ENCODE data around the gene FYB1. TPM values are rescaled to one million over a fixed set of nuclear protein-coding genes. Genes with fewer than 3 reads are reported as not detected.

FYB1 gene
- total RNA-seq, 2 donors from 2014 or later = 10.1 to 26.0 TPM

DNA sequence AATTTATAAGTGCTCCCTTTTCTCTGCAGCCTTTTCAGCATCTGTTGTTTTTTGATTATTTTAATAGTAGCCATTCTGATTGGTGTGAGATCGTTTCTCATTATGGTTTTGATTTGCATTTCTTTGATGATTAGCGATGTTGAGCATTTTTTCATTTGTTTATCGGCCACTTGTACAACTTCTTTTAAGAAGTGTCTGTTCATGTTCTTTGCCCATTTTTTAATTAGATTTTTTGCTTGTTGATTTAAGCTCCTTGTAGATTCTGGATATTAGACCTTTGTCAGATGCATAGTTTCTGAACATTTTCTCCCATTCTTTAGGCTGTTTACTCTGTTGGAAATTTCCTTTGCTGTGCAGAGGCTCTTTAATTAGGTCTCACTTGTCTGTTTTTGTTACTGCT, 46.3 kb downstream of the FYB1 start:
- intact Hi-C loops (cut with DNase I) = no loop called here
- no peak for DNase-seq (ENCODE audit: low spot score)

DNA sequence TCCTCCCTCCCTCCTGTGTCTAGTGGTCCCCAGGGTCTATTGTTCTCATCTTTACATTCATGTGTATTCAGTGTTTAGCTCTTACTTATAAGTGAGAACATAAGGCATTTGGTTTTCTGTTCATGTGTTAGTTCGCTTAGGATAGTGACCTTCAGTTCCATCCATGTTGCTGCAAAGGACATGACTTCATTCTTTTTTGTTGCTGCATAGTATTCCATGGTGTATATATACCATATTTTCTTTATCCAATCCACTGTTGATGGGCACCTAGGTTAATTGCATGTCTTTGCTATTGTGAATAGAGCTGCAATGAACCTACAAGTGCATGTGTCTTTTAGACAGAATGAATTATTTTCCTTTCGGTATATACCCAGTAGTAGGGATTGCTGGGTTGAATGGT, 46.8 kb downstream of the FYB1 start:
- no peak for DNase-seq (ENCODE audit: low spot score)
- intact Hi-C loops (cut with DNase I) = no loop called here

DNA sequence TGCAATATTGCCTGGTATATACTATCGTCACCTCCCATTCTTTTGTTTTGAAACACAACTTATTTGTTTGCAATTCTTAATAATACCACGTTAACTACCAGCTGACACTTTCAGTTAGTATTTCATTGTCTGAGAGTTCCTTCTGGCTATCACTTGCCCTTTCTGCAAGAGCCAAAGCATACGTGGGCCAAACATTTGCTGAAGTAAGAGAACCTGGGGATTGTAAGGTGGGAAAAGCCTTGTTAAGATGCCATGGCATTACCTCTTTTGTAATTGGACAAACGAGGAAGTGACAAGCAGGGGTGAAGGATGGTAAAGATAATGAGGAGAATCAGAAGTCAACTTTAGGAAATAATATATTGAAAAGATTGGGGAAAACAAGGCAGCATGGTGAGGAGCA, 47.7 kb downstream of the FYB1 start:
- intact Hi-C loops (cut with DNase I) = no loop called here
- DNase-seq (ENCODE audit: low spot score) = no peak

DNA sequence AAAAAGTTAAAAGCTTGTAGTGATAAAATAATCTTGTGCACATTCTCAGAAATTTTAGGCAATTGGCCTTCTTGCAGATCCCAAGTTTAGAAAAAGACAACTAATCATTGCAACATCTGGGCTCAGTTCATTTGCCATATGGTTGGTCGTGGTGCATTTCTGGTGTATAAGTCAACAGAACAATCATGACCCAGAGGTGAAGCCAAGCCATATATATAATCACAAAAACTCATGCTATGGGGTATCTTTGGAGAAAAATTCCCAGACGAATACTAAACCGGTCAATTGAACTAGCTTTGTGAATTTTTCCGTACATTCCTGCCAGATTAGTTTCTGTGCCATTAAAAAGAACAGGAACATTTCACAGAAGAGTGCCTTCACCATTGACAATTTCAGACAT, 50.3 kb downstream of the FYB1 start:
- intact Hi-C loops (cut with DNase I) = no loop called here

DNA sequence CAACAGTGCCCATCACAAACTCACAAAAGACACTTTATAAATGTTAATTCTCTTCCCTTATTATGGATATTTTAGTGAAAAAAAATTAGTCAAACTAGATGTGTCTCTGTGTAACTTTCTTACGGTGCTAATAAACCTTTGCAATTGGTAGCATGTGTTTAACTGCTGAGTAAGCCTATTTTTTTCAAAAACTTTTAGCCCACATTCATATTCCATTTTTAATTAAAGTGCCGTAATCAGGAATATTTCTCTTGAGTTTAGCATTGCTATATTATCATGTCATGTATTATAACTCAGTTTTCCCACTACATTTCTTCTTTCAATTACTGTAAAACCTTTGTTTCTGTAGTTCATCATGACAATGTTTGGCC, 51.4 kb downstream of the FYB1 start:
- DNase-seq (ENCODE audit: low spot score) = no peak
- intact Hi-C loops (cut with DNase I) = no loop called here

More for the DNA sequence above, 50.3 kb downstream of the FYB1 start:
- DNase-seq (ENCODE audit: low spot score) = no peak

DNA sequence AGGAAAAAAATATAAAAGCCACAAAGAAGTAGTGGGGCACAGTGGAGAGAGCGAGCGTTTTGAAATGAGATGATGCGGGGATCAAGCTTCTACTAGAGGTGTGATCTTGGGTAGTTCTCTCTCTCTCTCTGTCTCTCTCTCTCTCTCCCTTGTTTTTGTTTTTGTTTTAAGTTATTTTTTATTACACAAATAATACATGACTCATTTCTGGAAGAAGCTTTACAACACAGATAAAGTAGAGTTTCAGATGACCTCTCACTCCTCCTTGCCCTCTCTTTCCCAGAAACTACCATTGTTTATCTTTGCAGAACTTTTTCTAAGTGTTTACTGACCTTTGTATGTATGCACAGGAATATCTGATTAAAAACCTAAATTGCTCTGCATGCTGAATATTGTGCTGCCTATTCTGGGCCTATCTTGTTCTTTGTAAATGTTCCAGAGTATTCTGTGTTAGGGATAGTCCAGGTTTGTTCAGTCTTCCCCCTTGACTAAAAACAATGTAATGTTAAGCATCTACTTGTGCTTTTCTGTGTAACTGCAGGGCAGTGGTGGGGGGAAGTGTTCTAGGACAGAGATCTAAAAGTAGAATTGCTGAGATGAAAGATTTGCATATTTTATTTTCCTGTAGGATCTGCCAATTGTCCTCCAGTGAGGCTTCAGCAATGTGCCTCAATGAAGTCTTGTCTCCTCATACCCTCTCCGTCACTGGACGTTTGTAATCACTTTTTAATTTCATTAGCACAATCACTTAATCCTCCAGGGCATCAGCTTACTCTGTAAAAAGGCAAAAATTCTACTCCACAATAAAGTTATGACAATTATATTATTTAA, 52.0 kb downstream of the FYB1 start:
- intact Hi-C loops (cut with DNase I) = no loop called here
- no peak for DNase-seq (ENCODE audit: low spot score)

DNA sequence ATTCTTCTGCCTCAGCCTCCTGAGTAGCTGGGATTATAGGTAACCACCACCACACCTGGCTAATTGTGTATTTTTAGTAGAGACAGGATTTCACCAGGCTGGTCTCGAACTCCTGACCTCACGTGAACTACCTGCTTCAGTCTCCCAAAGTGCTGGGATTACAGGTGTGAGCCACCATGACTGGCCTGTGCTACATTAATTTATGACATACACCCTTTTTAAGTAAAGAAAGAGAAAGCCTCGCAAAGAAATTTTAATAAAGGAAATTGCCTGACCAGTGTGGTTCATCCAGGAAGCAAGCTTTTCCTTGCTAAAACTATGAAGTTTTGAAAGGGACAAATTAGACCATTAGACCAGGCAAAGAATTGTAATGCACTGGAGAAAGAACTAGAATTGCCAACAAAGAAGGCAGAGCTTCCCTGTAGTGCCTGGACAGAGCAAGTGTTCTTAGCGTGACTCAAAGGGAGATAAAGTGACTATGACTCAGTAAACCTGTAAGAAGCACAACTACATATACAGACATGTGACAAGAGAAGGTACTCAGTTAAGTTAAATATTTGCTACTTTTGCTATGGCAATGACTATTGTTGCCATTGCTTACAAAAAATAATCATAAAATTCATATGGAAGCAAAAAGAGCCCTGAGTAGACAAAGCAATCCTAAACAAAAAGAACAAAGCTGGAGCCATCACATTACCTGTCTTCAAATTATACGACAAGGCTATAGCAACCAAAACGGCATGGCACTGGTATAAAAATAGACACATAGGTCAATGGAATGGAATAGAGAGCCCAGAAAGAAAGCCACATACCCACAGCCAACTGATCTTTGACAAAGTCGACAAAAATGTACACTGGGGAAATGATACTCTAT, 54.6 kb downstream of the FYB1 start:
- DNase-seq (ENCODE audit: low spot score) = no peak
- intact Hi-C loops (cut with DNase I) = no loop called here

DNA sequence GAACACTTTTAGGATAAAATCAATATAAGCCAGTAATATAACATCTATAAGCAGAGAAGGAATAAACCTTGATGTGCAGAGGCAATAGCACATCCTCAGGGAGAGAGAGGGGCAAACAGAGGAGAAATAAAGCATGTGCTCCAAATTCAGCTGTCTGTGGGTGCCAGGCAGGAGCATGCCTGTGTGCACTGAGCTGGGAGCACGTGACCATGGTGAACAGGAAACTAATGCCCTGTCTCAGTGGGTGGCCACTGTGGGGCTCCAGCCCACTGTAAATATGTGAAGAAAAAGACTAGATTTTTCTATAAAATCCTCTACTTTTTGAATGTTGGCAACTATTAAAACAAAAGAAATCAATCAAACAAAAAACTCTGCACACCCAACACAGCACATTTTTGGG, 55.3 kb downstream of the FYB1 start:
- DNase-seq (ENCODE audit: low spot score) = no peak
- intact Hi-C loops (cut with DNase I) = no loop called here

DNA sequence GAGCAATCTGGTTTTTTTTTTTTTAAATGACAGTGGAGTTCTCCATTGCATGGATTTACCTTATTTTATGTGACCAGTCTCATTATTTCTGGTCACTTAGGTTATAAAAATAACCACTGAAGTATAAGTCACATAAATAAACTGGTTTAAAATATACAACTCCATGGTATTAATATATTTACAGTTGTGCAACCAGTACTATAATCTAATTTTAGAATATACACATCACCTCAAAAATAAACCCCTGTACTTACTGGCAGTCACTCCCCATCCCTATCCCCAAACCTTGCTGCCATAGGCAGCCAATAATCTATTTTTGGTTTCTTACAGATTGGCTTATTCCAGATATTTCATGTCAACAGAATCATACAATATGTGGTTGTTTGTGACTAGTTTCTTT, 57.8 kb downstream of the FYB1 start:
- no peak for DNase-seq (ENCODE audit: low spot score)
- intact Hi-C loops (cut with DNase I) = no loop called here

DNA sequence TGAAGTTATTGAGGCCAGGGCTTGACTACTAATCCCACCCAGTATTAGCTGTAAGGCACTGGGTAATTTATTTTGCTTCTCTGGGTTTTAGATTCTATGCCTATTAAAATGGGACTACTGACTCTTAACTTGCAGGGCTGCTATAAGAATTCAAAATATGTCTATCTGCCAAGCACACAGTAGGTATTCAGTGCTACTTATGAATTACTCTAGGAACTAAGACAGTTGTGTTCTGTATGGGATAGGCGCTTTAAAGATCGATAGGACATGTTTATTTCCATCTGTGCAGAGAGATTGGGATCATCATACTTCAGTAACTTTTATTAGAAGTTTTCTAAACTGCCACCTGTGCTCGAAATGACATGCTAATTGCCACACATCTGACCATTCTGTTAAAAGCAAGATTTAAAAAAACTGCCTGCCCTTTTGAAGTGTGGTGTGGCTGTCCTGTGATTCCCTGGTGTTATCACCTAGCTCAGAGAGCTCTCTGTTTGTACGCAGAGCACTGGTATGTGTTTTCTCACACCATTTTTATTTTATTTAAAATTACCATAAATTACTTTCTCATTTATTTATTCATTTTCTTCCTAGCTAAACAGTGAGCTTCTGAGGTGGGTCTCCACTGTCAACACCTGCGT, 58.7 kb downstream of the FYB1 start:
- intact Hi-C loops (cut with DNase I) = no loop called here
- DNase-seq (ENCODE audit: low spot score) = no peak

DNA sequence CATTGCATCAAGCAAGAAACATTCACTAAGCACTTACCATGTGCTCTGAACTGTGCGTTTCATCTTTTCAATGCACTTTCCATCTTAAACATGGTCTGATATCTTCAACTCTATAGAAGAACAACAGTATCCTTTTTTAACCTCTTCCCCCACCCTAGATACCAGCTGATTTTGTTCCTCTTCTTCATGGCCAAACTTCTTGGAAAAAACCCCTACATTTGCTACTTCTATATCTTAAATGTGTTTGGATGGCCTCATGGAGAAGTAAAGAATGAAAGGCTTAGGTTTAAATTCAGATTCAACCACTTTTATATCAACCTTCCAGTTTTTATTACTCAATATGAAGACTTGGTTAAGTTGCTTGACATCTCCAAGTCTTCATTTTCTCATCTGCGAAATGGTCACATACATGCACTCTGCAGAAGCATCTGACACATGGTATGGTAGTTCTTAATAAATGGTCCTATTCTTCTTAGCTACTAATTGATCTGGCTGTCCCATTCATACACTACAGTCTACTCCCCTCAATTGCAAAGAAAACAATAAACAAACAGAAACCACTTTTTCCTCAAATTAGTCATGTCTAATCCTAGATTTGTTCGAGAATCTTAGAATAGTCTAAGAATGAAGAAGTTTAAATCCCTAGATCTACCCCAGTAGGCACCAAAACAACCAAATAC, 59.4 kb downstream of the FYB1 start:
- intact Hi-C loops (cut with DNase I) = no loop called here
- DNase-seq (ENCODE audit: low spot score) = no peak

DNA sequence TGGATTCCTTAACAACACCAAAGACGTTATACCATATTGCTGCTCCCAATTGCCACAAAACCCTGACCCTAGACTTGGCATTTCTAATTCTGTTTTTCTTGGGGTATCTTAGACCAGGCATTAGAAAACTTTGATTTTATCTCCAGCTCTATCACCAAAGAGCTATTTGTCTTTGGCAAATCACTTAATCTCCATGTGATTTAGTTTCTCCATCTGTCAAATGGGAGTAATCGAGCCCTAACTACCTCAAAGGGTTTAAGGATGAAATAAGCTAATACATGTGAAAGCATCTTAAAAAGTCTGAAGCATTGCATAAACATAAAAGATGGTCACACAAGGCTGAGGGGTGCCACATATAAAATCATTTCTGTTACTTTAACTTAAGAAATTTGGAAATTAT, 60.6 kb downstream of the FYB1 start:
- intact Hi-C loops (cut with DNase I) = no loop called here
- DNase-seq (ENCODE audit: low spot score) = no peak

DNA sequence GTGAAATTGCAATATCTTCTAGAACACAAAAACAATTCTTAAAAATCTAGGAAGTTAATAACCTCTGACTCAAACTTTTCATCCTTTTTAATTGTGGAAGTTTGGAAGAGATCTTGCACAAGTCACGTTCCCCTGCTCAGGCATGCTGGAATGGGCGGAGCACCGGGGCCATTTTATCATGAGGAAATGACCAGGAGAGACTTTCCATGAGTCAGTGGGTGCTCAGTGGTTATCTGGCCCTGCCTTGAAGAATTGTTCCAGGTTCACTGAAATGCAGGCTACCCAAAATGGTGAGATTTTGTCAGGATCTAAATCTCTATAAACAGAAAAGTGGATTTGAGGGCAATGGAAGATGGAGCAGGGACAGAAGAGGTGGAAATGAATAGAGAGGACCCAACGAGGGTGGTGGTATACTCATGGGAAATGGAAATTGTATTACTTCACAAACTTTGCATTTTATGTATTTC, 61.2 kb downstream of the FYB1 start:
- intact Hi-C loops (cut with DNase I) = no loop called here
- peak; percentile 82 for DNase-seq (ENCODE audit: low spot score)

DNA sequence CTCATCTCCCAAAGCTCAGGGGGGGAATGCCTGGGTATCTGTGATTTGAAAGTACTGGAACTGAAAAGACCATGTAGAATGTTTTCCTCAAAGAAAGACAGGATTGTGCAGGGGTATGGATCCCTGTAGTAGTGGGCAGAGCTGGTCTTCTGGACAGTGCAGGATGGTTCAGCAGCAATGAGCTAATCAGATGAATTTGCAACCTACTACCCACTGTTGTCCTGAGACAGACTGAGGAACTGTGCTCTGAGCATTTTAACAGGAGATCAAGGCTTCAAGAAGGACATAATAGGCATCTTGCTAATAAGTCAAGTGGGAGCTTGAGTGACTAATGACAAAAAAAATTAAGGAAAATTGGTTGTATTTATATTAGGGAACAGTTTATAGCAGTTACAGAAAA, 61.7 kb downstream of the FYB1 start:
- intact Hi-C loops (cut with DNase I) = no loop called here
- DNase-seq (ENCODE audit: low spot score) = no peak

DNA sequence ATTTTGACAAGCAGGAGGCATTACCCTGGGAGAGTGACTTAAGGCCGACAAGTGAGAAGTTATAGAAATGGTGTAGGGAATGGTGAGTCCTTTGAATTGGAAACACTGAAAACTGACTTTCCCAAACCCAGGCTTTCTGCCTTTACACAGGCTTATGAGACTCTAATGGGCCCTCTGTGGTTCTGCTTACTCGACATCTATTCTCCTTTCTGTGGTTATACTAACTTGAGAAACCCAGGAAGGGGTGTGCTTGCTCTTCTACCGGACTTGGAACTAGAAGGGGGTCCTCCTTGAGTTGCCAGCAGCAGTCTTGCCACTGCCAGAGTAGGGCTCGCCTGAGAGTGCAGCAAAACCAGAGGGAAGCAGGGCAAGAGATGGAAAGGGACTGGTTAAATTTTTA, 63.3 kb downstream of the FYB1 start:
- DNase-seq (ENCODE audit: low spot score) = no peak
- intact Hi-C loops (cut with DNase I) = no loop called here

DNA sequence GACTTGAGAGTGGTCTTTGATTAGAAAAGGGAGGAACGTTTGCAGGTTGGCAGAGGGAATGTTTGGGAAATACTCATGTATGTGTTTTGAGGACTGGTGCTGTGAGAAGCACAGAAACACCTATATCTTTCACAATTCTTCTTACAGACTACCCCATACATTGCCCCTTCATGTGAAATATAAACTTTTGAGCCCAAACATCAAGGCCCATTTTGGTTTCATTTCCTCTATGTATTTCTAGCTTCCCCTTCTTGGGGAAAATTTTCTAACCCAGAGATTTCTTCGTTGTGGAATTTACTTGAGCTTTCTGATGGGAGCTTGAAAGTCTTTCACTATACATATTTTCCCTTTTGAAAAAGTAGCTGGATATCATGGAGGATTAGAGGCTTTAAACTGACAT, 67.6 kb downstream of the FYB1 start:
- DNase-seq (ENCODE audit: low spot score) = no peak
- intact Hi-C loops (cut with DNase I) = no loop called here

DNA sequence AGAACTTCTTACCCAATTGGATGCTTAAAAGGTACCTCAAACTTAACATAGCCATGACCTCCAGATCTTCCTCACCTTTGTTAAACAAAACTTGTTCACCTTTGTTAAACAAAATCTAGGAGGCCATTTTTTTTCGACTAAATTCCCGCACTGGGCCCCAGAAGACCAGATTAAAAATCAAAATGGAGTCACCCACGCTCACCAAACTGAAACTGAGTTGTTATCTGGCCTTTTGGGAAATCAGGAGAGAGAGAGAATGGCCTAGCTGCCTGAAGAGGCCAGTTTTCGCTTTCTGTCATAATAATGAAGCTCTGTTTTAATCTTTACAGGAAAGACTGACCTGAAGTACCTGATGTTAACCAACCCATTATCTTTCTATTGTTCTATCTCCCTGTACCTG, 69.4 kb downstream of the FYB1 start:
- DNase-seq (ENCODE audit: low spot score) = no peak
- intact Hi-C loops (cut with DNase I) = no loop called here

DNA sequence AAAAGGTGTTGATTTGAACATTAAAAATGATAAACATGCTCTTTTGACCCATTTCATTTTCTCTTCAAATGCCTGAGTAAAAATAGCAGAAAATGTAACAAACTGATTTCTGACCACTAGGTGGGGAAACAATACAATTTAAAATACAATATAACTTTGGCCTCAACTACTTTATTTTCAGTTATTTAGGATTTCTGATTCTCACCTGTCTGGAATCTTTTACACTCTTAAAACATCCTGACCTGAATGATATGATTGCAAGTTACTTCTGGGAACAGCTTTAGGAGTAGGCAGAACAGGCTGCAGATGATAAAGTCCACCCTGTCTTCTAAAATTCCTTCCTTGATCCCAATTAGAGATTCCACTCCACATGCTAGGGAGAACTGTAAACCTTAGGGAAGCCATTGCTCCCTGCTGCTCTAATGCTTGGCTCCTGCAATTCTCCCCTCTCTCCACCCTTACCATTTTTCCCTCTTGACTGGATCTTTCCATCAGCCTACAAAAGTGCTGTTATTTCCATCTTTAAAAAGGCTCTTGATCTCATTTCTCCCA, 70.3 kb downstream of the FYB1 start:
- no peak for DNase-seq (ENCODE audit: low spot score)
- intact Hi-C loops (cut with DNase I) = no loop called here

DNA sequence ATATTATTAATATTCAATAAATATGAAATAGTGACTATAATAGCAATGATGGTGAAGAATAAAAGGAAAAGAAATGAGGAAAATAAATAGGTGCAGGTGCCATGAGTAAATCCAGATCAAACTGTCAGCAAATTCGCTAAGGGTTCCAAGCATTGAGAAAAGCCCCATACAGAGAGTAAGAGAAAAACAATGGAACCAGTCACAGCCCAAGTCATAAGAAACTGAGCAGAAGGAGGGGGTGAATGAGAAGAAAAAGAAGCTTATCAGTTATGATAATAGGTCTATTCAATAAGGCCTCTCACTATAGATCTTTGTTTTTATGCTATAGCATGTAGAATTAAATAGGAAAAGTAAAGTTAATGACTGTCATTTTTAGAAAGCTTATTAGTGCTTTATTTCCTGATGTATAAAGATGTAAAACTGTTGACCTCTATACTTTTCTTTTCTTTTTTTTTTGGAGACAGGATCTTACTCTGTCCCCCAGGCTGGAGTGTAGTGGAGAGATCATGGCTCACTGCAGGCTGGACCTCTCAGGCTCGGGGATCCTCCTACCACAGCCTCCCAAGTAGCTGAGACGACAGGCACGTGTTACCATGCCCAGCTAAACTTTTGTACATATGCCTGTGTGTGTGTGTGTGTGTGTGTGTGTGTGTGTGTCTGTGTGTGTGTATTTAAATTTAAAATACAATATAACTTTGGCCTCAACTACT, 72.4 kb downstream of the FYB1 start:
- intact Hi-C loops (cut with DNase I) = no loop called here
- no peak for DNase-seq (ENCODE audit: low spot score)
